ENCODE results near the gene BPNT1. TPM values are rescaled to one million over a fixed set of nuclear protein-coding genes. Genes with fewer than 3 reads are reported as not detected.
A peak's percentile ranks its signal among the peaks of the same experiment; 100 is the strongest.

Gene BPNT1
- polyA plus RNA-seq, 1 experiment = 28.8 TPM

DNA sequence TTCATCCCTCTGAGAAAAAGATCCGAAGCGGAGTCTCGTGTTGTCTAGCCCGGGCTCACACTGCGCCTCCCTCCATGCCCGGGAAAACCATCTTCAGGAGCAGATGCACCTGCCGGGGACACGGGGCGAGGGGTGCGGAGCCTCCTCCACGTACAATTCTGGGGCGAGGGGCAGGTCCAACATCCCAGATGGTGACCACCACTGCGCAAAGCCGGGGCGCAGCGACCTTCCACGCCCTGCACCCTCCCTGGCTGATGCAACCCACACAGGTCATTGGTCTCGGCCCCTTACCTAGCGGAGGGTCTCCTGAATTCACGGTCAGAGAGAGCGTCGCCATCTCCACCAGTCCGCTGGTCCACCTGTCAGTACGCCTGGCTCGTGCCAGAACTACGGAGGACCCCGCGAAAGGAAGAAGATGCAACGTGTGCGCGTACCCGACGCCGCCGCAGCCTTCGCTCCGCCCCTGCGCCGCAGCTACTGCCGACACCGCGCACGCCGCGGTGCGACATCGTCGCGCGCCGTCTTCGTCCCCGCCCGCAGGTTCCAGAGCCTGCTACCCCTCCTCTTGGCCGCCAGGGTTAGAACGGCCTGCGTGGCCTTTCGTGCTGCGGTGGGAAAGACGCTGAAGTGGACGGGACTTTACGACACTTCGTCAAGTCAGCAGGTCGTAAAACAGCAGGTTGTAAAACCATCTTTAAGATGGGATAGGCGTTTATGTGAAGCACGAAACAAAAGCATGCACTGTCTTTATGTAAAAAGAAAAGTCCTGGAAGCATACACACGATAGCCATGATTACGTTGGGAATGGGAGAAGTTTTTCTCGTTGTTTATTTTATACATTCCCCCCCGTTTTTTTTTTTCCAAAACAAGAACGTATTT is 43.3 kb downstream of the BPNT1 start, which contains the start of gene EPRS1:
Gene EPRS1 (minus strand): TSS at position 454 of the 879 bp plus-strand sequence. CDS start 117 bp downstream, at position 337.
- CTCF ChIA-PET = interaction anchor here (1.0 kb wide), 1 partner anchor 70 kb away, joined by 3 read pairs; no protein-coding TSS in a partner anchor
- Histone ChIP-seq H3K36me3 (ENCODE audit: control insufficient read depth, insufficient read depth, low read length) (no peaks in the 10 kb centered on the region), H3K4me3 (ENCODE audit: low read depth, low read length) (peak within 1 kb of the TSS; percentile 99), H3K27me3 (ENCODE audit: control insufficient read depth, insufficient read depth, low read length) (no peaks in the 10 kb centered on the region)
- peak; percentile 94 for DNase-seq (ENCODE audit: low read depth)
- TF ChIP-seq CTCF (IDR thresholded peaks at IDR 0.05; ENCODE audit: insufficient read depth, low read depth, low read length) = peak; percentile 72
- POLR2A ChIA-PET = no interaction called here

DNA sequence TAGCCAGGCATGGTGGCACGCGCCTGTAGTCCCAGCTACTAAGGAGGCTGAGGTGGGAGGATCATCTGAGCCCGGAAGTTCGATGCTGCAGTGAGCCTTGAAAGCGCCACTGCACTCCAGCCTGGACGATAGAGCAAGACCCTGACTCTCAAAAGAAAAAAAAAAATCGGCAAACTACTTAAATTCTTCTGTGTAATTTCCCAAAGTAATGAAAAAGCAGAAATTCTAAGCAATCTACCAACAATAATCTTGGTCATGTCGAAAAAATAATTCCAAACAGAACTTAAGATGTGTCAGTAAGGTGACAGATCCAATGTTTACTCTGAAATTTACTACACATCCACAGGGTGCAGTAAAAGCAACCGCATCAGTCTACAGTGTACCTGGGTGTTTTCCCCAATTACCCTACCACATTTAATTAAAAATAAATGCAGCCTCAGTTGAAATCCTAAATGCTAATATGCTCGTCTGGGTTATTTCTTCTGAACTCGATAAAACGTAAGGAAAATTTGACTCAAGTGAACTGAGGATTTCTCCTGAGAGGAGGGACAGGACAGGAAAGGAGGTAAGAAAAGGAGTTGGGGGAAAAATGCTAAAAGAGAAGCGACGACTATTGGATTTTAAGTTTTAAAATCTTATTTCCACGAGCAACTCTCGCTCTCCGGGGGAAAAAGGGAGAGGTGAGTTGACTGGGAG is 44.1 kb downstream of the BPNT1 start:
- no peak for DNase-seq (ENCODE audit: low read depth)
- H3K27me3 ChIP-seq (ENCODE audit: control insufficient read depth, insufficient read depth, low read length) = no peaks in the 10 kb centered on the region
- peak overlapping the region; percentile 99 for H3K4me3 ChIP-seq (ENCODE audit: low read depth, low read length)
- ChIA-PET CTCF (interaction anchor here (1.0 kb wide), 1 partner anchor 70 kb away, joined by 3 read pairs; no protein-coding TSS in a partner anchor), POLR2A (no interaction called here)
- H3K36me3 ChIP-seq (ENCODE audit: control insufficient read depth, insufficient read depth, low read length) = no peaks in the 10 kb centered on the region; the same call in 1 of the 2 replicates
- TF ChIP-seq CTCF (IDR thresholded peaks at IDR 0.05; ENCODE audit: insufficient read depth, low read depth, low read length) = no peak

DNA sequence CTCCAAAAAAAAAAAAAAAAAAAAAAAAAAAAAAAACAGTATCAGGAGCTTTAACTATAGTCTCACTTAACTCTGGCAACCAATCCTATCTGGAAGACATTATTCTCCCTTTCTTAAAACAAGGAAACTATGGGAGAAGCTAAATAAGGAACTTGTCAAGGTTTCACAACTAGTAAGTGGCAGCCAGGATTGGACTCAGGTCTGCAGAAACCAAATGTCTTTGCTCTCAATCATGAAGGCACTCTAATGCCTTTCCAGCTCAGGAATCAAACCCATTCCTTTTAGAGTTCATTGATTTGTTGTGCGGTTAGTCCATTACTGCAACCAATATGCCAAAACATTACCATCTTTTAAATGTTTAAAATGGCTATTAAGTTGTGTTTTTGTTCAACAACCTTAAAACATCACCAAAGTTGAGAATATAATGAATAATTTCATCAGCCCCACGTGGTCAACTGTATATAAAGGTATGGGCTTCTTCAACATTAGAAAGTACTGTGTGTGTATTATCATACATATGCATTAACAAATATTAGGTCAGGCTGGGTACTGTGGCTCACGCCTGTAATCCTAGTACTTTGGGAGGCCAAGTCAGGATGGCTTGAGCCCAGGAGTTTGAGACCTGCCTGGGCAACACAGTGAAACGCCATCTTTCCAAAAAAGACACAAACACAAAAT is 44.8 kb downstream of the BPNT1 start:
- no peak for DNase-seq (ENCODE audit: low read depth)
- peaks cover 3% of the 10 kb centered on the region for H3K36me3 ChIP-seq (ENCODE audit: control insufficient read depth, insufficient read depth, low read length)
- H3K27me3 ChIP-seq (ENCODE audit: control insufficient read depth, insufficient read depth, low read length) = no peaks in the 10 kb centered on the region
- TF ChIP-seq CTCF (IDR thresholded peaks at IDR 0.05; ENCODE audit: insufficient read depth, low read depth, low read length) = no peak
- ChIA-PET POLR2A (interaction anchor here (0.6 to 0.7 kb wide), 3 partner anchors 8 to 688 kb away, joined by 6 to 18 read pairs (median 7); no protein-coding TSS in a partner anchor), CTCF (interaction anchor here (0.6 kb wide), 1 partner anchor 711 kb away, joined by 4 read pairs; no protein-coding TSS in a partner anchor)
- peak overlapping the region; percentile 99 for H3K4me3 ChIP-seq (ENCODE audit: low read depth, low read length)

- TF ChIP-seq CTCF (IDR thresholded peaks at IDR 0.05; ENCODE audit: insufficient read depth, low read depth, low read length) = no peak
- CTCF ChIA-PET = no interaction called here
- DNase-seq (ENCODE audit: low read depth) = no peak
- Histone ChIP-seq H3K4me3 (ENCODE audit: low read depth, low read length) (no peak overlapping the region), H3K27me3 (ENCODE audit: control insufficient read depth, insufficient read depth, low read length) (no peaks in the 10 kb centered on the region), H3K36me3 (ENCODE audit: control insufficient read depth, insufficient read depth, low read length) (peaks cover 5% of the 10 kb centered on the region)
- POLR2A ChIA-PET = no interaction called here
These were observed 45.9 kb downstream of the BPNT1 start for GRCh38 chr1:220043646-220044045.
